RWPE2 (cell line): ENCODE results near the gene GATA5.
A peak's percentile ranks its signal among the peaks of the same experiment; 100 is the strongest.

Experiments used
- ATAC-seq: fragments of 200-7000 bp; cut with Tn5 transposase; 3 replicates; pipeline ENCODE4 v1.9.1; 2021; ENCODE audit warnings: low read depth
- DNase-seq: peaks from one replicate; pipeline ENCODE4 v3.0.0-alpha.2; 2020; ENCODE audit warnings: low spot score
- H3K27ac ChIP-seq: fragments of 450-650 bp; 2 replicates; pipeline ENCODE4 v1.5.1; 2017; ENCODE audit warnings: mild to moderate bottlenecking; ENCODE audit not compliant: poor library complexity, severe bottlenecking
- H3K27me3 ChIP-seq: fragments of 250-450 bp; sonication (Bioruptor Pico); 2 replicates; pipeline ENCODE4 v1.5.1; 2021; ENCODE audit warnings: mild to moderate bottlenecking, moderate library complexity; ENCODE audit not compliant: insufficient read depth, poor library complexity, severe bottlenecking
- H3K36me3 ChIP-seq: fragments of 250-450 bp; sonication (Bioruptor Pico); 2 replicates; pipeline ENCODE4 v1.5.1; 2020; ENCODE audit warnings: low read depth, mild to moderate bottlenecking, moderate library complexity
- H3K4me1 ChIP-seq: fragments of 250-450 bp; sonication (Bioruptor Pico); 2 replicates; pipeline ENCODE4 v1.5.1; 2021; ENCODE audit warnings: mild to moderate bottlenecking, moderate library complexity; ENCODE audit not compliant: insufficient read depth, poor library complexity, severe bottlenecking
- H3K4me3 ChIP-seq: fragments of 250-450 bp; sonication (Bioruptor Pico); 2 replicates; pipeline ENCODE4 v1.5.1; 2021; ENCODE audit warnings: mild to moderate bottlenecking, moderate library complexity; ENCODE audit not compliant: severe bottlenecking
- H3K9me3 ChIP-seq: fragments of 250-450 bp; sonication (Bioruptor Pico); 2 replicates; pipeline ENCODE4 v1.5.1; 2021; ENCODE audit warnings: mild to moderate bottlenecking, moderate library complexity; ENCODE audit not compliant: severe bottlenecking
- TF ChIP-seq, protein P1 (sequence below): fragments of 450-650 bp; IDR thresholded peaks from one replicate; pipeline ENCODE4 v1.5.1; 2017; ENCODE audit warnings: mild to moderate bottlenecking, moderate library complexity; ENCODE audit not compliant: poor library complexity, severe bottlenecking

Gene GATA5

DNA sequence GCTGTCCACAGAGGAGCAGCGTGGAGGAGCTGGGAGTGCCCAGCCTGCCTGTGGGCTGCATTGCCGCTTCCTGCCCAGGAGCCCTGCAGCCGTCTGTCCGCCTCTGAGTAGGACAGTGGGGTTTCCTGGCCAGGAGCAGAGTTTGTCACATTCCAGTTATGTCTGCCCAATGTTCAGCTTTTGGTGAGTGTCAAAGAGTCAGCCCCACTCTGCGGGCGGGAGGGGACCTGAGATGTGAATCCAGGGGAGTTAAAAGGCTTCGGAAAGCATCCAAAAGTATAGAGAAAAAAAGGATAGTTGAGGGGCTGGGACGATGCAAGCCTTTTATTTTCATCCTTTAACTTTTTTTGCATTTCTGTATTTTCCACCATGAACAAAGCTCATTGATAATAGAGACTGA is 7.2 kb upstream of the GATA5 start:
- no peaks in the 10 kb centered on the region for H3K36me3 ChIP-seq
- TF ChIP-seq, protein P1, sequence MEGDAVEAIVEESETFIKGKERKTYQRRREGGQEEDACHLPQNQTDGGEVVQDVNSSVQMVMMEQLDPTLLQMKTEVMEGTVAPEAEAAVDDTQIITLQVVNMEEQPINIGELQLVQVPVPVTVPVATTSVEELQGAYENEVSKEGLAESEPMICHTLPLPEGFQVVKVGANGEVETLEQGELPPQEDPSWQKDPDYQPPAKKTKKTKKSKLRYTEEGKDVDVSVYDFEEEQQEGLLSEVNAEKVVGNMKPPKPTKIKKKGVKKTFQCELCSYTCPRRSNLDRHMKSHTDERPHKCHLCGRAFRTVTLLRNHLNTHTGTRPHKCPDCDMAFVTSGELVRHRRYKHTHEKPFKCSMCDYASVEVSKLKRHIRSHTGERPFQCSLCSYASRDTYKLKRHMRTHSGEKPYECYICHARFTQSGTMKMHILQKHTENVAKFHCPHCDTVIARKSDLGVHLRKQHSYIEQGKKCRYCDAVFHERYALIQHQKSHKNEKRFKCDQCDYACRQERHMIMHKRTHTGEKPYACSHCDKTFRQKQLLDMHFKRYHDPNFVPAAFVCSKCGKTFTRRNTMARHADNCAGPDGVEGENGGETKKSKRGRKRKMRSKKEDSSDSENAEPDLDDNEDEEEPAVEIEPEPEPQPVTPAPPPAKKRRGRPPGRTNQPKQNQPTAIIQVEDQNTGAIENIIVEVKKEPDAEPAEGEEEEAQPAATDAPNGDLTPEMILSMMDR = no peak
- no peak overlapping the region for H3K4me3 ChIP-seq
- DNase-seq = no peak
- H3K4me1 ChIP-seq = no peaks in the 10 kb centered on the region
- no peak overlapping the region for H3K27ac ChIP-seq
- ATAC-seq = no peak
- no peaks in the 10 kb centered on the region for H3K9me3 ChIP-seq
- peaks cover 51% of the 10 kb centered on the region for H3K27me3 ChIP-seq

- ATAC-seq = no peak
These were observed 6.5 kb upstream of the GATA5 start for GRCh38 chr20:62482146-62482809.

GRCh38 chr20:62481425-62482145 is 5.8 kb upstream of the GATA5 start:
- ATAC-seq = no peak
- H3K4me1 ChIP-seq = no peaks in the 10 kb centered on the region
- H3K27me3 ChIP-seq = peaks cover 62% of the 10 kb centered on the region

More at GRCh38 chr20:62482146-62482809, 6.5 kb upstream of the GATA5 start:
- Histone ChIP-seq H3K27me3 (peaks cover 58% of the 10 kb centered on the region), H3K36me3 (no peaks in the 10 kb centered on the region), H3K9me3 (no peaks in the 10 kb centered on the region), H3K4me1 (no peaks in the 10 kb centered on the region), H3K27ac (no peak overlapping the region), H3K4me3 (no peak overlapping the region)
- peak; percentile 87 for DNase-seq
- TF ChIP-seq, protein P1 = no peak

GRCh38 chr20:62480318-62480717 is 4.5 kb upstream of the GATA5 start:
- no peaks in the 10 kb centered on the region for H3K36me3 ChIP-seq
- no peaks in the 10 kb centered on the region for H3K4me1 ChIP-seq
- no peak for ATAC-seq
- no peak overlapping the region for H3K4me3 ChIP-seq
- H3K9me3 ChIP-seq = no peaks in the 10 kb centered on the region
- peaks cover 73% of the 10 kb centered on the region for H3K27me3 ChIP-seq
- no peak for DNase-seq
- no peak overlapping the region for H3K27ac ChIP-seq
- TF ChIP-seq, protein P1 = no peak

More at GRCh38 chr20:62481425-62482145, 5.8 kb upstream of the GATA5 start:
- DNase-seq = peak; percentile 83
- H3K9me3 ChIP-seq = no peaks in the 10 kb centered on the region
- H3K4me3 ChIP-seq = no peak overlapping the region
- no peak overlapping the region for H3K27ac ChIP-seq
- TF ChIP-seq, protein P1 = no peak
- no peaks in the 10 kb centered on the region for H3K36me3 ChIP-seq

- DNase-seq (peak; percentile 79), ATAC-seq (no peak)
- Histone ChIP-seq H3K4me1 (no peaks in the 10 kb centered on the region), H3K27me3 (peaks cover 76% of the 10 kb centered on the region), H3K36me3 (no peaks in the 10 kb centered on the region), H3K4me3 (no peak overlapping the region), H3K27ac (no peak overlapping the region), H3K9me3 (no peaks in the 10 kb centered on the region)
- TF ChIP-seq, protein P1 = no peak
These were observed 3.9 kb upstream of the GATA5 start for GRCh38 chr20:62479656-62480055.
